WERI-Rb-1 (cell line): ENCODE results near the gene ADGB.

Experiments
- DNase-seq: peaks from one replicate; pipeline ENCODE4 v3.0.0-alpha.2; 2020
- H3K27ac ChIP-seq: fragments of 250-450 bp; sonication (Bioruptor Pico); 2 replicates; pipeline ENCODE4 v1.5.1; 2020; ENCODE audit warnings: mild to moderate bottlenecking, moderate library complexity
- H3K27me3 ChIP-seq: fragments of 250-450 bp; sonication (Bioruptor Pico); 2 replicates; pipeline ENCODE4 v1.5.1; 2021; ENCODE audit warnings: mild to moderate bottlenecking, low read depth, moderate library complexity; ENCODE audit not compliant: insufficient read depth, severe bottlenecking
- H3K36me3 ChIP-seq: fragments of 250-450 bp; sonication (Bioruptor Pico); 2 replicates; pipeline ENCODE4 v1.5.1; 2020; ENCODE audit warnings: mild to moderate bottlenecking, moderate library complexity
- H3K4me3 ChIP-seq: 2 replicates; pipeline ENCODE4 v1.5.1; 2011; ENCODE audit warnings: low read depth, mild to moderate bottlenecking, control low read depth, low read length
- H3K9me3 ChIP-seq: fragments of 250-450 bp; sonication (Bioruptor Pico); 2 replicates; pipeline ENCODE4 v1.5.1; 2021; ENCODE audit warnings: mild to moderate bottlenecking, moderate library complexity; ENCODE audit not compliant: severe bottlenecking
- TF ChIP-seq, protein P1 (sequence below): IDR thresholded peaks from 2 replicates; pipeline ENCODE4 v1.5.1; 2011; ENCODE audit warnings: low read depth, mild to moderate bottlenecking, control low read depth, inconsistent platforms, low read length

ADGB gene

DNA sequence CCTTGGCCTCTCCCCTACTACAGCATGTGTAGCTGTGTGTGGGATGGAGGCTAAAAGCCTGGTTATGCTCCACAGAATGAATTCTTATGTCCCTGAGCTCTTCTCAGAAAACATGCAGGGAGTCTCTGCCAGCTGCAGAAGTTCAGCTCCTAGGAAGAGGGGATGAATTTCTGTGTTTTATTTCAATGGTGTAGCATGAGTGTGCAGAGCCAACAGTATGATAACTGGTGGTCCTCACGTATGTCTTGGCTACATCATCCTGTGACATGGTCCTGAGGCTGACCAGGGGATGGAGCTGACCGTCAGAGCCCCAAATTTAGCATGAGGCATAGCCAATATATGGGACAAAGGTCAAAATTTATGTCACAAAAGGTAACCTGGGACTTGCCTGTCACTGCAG lies 266.1 kb downstream of the ADGB start:
- H3K27me3 ChIP-seq = no peaks in the 10 kb centered on the region

More for the DNA sequence above, 266.1 kb downstream of the ADGB start:
- no peaks in the 10 kb centered on the region for H3K9me3 ChIP-seq
- no peak for DNase-seq
- H3K27ac ChIP-seq = no peak overlapping the region
- TF ChIP-seq, protein P1, sequence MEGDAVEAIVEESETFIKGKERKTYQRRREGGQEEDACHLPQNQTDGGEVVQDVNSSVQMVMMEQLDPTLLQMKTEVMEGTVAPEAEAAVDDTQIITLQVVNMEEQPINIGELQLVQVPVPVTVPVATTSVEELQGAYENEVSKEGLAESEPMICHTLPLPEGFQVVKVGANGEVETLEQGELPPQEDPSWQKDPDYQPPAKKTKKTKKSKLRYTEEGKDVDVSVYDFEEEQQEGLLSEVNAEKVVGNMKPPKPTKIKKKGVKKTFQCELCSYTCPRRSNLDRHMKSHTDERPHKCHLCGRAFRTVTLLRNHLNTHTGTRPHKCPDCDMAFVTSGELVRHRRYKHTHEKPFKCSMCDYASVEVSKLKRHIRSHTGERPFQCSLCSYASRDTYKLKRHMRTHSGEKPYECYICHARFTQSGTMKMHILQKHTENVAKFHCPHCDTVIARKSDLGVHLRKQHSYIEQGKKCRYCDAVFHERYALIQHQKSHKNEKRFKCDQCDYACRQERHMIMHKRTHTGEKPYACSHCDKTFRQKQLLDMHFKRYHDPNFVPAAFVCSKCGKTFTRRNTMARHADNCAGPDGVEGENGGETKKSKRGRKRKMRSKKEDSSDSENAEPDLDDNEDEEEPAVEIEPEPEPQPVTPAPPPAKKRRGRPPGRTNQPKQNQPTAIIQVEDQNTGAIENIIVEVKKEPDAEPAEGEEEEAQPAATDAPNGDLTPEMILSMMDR = no peak
- H3K36me3 ChIP-seq = no peaks in the 10 kb centered on the region
- no peak overlapping the region for H3K4me3 ChIP-seq
